K562 (cell line): Measurements from ENCODE around the gene MYL3. TPM values are rescaled to one million over a fixed set of nuclear protein-coding genes. Genes with fewer than 3 reads are reported as not detected.

Experiments used
- ATAC-seq: fragments of 200-7000 bp; cut with Tn5 transposase; 3 replicates; pipeline ENCODE4 v1.9.1; 2020; ENCODE audit warnings: moderate library complexity
- BruUV-seq: library from RNA; stranded (reverse); fragments of 400-500 nt; replicated peaks from 2 replicates; lab custom pipeline; 2021; lab: Mats Ljungman, UMichigan
- CTCF ChIA-PET: fragments of 300-600 bp; formaldehyde crosslinking; extraction: SDS; loops from one replicate; lab custom pipeline; 2021; ENCODE audit warnings: low intra/inter-chr PET ratio; lab: Yijun Ruan, JAX
- POLR2A ChIA-PET: fragments of 300-600, 350-650 bp; sonication (Branson Sonifier 250); formaldehyde crosslinking; extraction: SDS; loops from one replicate; lab custom pipeline; 2021; ENCODE audit warnings: antibody characterized with exemption, inconsistent platforms; lab: Yijun Ruan, JAX
- DNase-seq, 4 experiments: peaks; one replicate each; pipeline versions ENCODE4 v3.0.0 to v3.0.0-alpha.2; 2011 to 2018; ENCODE audit warnings: low spot score in 3 of 4, mixed read lengths in 3 of 4; ENCODE audit errors: extremely low read depth in 1 of 4
- FAIRE-seq: peaks from 2 replicates; lab custom pipeline; 2011; peaks lifted over from hg19 to GRCh38; lab: Jason Lieb, UNC
- H2AFZ ChIP-seq: 2 replicates; pipeline ENCODE4 v1.6.0; 2011; ENCODE audit warnings: low read depth, low read length, control low read depth, inconsistent platforms
- H3K27ac ChIP-seq: fragments of 200-600 bp; 3 replicates; pipeline ENCODE4 v1.8.0; 2011; ENCODE audit warnings: low read depth, mild to moderate bottlenecking, control low read depth, inconsistent platforms, low read length, moderate library complexity, mixed read lengths; ENCODE audit errors: extremely low read depth
- H3K27me3 ChIP-seq, 2 experiments: fragments of 300-600 bp in 1 of 2; 2 replicates in 1 of 2; 3 replicates in 1 of 2; pipeline versions ENCODE4 v1.6.0 to v1.8.0; 2011; ENCODE audit warnings: inconsistent platforms in 2 of 2, low read length in 2 of 2, mild to moderate bottlenecking in 1 of 2, mixed read lengths in 1 of 2, moderate library complexity in 1 of 2; ENCODE audit not compliant: control insufficient read depth in 2 of 2, insufficient read depth in 2 of 2
- H3K36me3 ChIP-seq: fragments of 300-600 bp; 3 replicates; pipeline ENCODE4 v1.8.0; 2011; ENCODE audit warnings: mild to moderate bottlenecking, low read length, inconsistent platforms; ENCODE audit not compliant: control insufficient read depth, insufficient read depth
- H3K4me1 ChIP-seq, 2 experiments: fragments of 200-600 bp in 1 of 2; replicated peaks in 1 of 2; 2 replicates in 1 of 2; 3 replicates in 1 of 2; pipeline versions ENCODE4 v1.5.1 to v1.8.0; 2011; ENCODE audit warnings: inconsistent platforms in 2 of 2, low read length in 2 of 2, mild to moderate bottlenecking in 1 of 2, mixed read lengths in 1 of 2, moderate library complexity in 1 of 2; ENCODE audit not compliant: control insufficient read depth in 2 of 2, insufficient read depth in 2 of 2
- H3K4me2 ChIP-seq: 2 replicates; pipeline ENCODE4 v1.6.1; 2011; ENCODE audit warnings: low read length, control low read depth, inconsistent platforms, mixed read lengths; ENCODE audit not compliant: insufficient read depth
- H3K4me3 ChIP-seq: fragments of 200-600 bp; sonication (generic), shearing (Covaris generic); 2 replicates; pipeline ENCODE4 v1.5.1; 2016; ENCODE audit warnings: control low read depth, inconsistent platforms
- H3K79me2 ChIP-seq: fragments of 200-600 bp; 3 replicates; pipeline ENCODE4 v1.8.0; 2011; ENCODE audit warnings: low read length, inconsistent platforms; ENCODE audit not compliant: control insufficient read depth, insufficient read depth
- H3K9ac ChIP-seq, 2 experiments: 2 replicates each; pipeline versions ENCODE4 v1.6.0 to v1.6.1; 2011; ENCODE audit warnings: low read depth in 2 of 2, low read length in 2 of 2, control low read depth in 1 of 2, inconsistent platforms in 1 of 2, mild to moderate bottlenecking in 1 of 2, mixed read lengths in 1 of 2; ENCODE audit not compliant: insufficient read depth in 1 of 2
- H3K9me1 ChIP-seq: one replicate; pipeline ENCODE4 v1.6.0; 2011; ENCODE audit warnings: inconsistent platforms, mild to moderate bottlenecking, low read length, moderate library complexity; ENCODE audit not compliant: control insufficient read depth, insufficient read depth
- H3K9me3 ChIP-seq: replicated peaks from 2 replicates; pipeline ENCODE4 v1.5.1; 2011; ENCODE audit warnings: low read depth, low read length, inconsistent platforms; ENCODE audit not compliant: control insufficient read depth, insufficient read depth
- H4K20me1 ChIP-seq: replicated peaks from 2 replicates; pipeline ENCODE4 v1.6.1; 2011; ENCODE audit warnings: low read length, inconsistent platforms, mixed read lengths; ENCODE audit not compliant: control insufficient read depth, insufficient read depth
- GATAD2B ChIP-seq: fragments of 450-650 bp; IDR thresholded peaks from 2 replicates; pipeline ENCODE4 v1.6.1; 2017; ENCODE audit warnings: mild to moderate bottlenecking, borderline replicate concordance
- RBBP5 ChIP-seq: fragments of 200-600 bp; sonication (generic); IDR thresholded peaks from 2 replicates; pipeline ENCODE4 v1.6.1; 2012; ENCODE audit warnings: borderline replicate concordance, mild to moderate bottlenecking, low read length, control low read depth, inconsistent platforms; ENCODE audit not compliant: insufficient read depth, poor library complexity, severe bottlenecking
- WGBS: fragments of 100-300 bp; shearing (Covaris generic); methylation state at CpG from one replicate; pipeline ENCODE4 v1.1.6; 2016; ENCODE audit warnings: low coverage, mixed read lengths; ENCODE audit not compliant: insufficient coverage; ENCODE audit errors: missing lambda C conversion rate; 5-methylcytosine and 5-hydroxymethylcytosine counted together
- in situ Hi-C: fragments of 300-500 bp; cut with MboI; formaldehyde crosslinking; loops from 4 replicates; pipeline ENCODE4 v1.15.0; 2018; ENCODE audit warnings: inconsistent platforms, mixed read lengths
- intact Hi-C: fragments of 100-400 bp; cut with micrococcal nuclease; formaldehyde crosslinking; loops from 2 replicates; pipeline ENCODE4 v1.14.2; 2022
- polyA plus RNA-seq, 8 experiments: library from polyadenylated mRNA; depleted of rRNA in 4 of 8; stranded (reverse) in 5 of 8; unstranded in 3 of 8; fragments of >200 nt; fragmentation: Nextera tagmentation in 2 of 8; fragmentation: Illumina TruSeq in 1 of 8; extraction: Ambion mirVana in 2 of 8; extraction: Trizol in 1 of 8; gene quantifications; 2 replicates each; pipeline versions ENCODE4 v1.2.1 to v1.2.3, GENCODE V29; 2011 to 2014; ENCODE audit warnings: inconsistent platforms in 1 of 8, missing spikeins in 1 of 8
- total RNA-seq, 7 experiments: library from RNA; depleted of rRNA in 6 of 7; stranded (reverse); fragments of >200 nt in 6 of 7; fragmentation: Illumina TruSeq in 2 of 7; extraction: Trizol in 2 of 7; gene quantifications; 2 replicates each; pipeline versions ENCODE4 v1.2.1 to v1.2.3, GENCODE V29; 2011 to 2021; ENCODE audit warnings: low replicate concordance in 1 of 7
- TF ChIP-seq, protein P1 (sequence below), 2 experiments: fragments of 250-450 bp in 1 of 2; fragments of 450-650 bp in 1 of 2; sonication (Bioruptor Pico) in 1 of 2; IDR thresholded peaks; 2 replicates each; pipeline versions ENCODE4 v1.6.1 to v1.8.0; 2016 to 2021; ENCODE audit warnings: mild to moderate bottlenecking in 2 of 2, moderate library complexity in 2 of 2, missing compliant biosample characterization in 1 of 2, missing genetic modification characterization in 1 of 2

Gene MYL3
- total and polyA plus RNA-seq, 9 of the 15 experiments (the other 6 are each of a cell fraction or from before 2014, with no cell fraction given) = 0.14 to 0.45 TPM; not detected in 7

- H2AFZ ChIP-seq = no peak overlapping the region
- POLR2A ChIA-PET = no interaction called here
- no TSS peak for BruUV-seq
- H3K4me1 ChIP-seq = peaks cover 0 to 28% of the 10 kb centered on the region in 2 experiments; a peak in 3 of 5 replicates
- H3K9me3 ChIP-seq = no peaks in the 10 kb centered on the region
- in situ Hi-C loops = no loop called here
- 0% methylated on average over 4 of the region's 4 CpGs for WGBS
- TF ChIP-seq, protein P1, sequence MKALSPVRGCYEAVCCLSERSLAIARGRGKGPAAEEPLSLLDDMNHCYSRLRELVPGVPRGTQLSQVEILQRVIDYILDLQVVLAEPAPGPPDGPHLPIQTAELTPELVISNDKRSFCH (CRISPR knock-in tag; IDR thresholded peaks at IDR 0.05) = no peak
- TF ChIP-seq, protein P1 (tag; IDR thresholded peaks at IDR 0.05) = no peak
- TF ChIP-seq GATAD2B (no peak), RBBP5 (peak; percentile 16)
- peaks cover 20% of the 10 kb centered on the region for H4K20me1 ChIP-seq
- no peak overlapping the region for H3K4me3 ChIP-seq
- no peaks in the 10 kb centered on the region for H3K36me3 ChIP-seq
- no peak for DNase-seq
- H3K4me2 ChIP-seq = no peak overlapping the region
- H3K27ac ChIP-seq = no peak overlapping the region
- no peaks in the 10 kb centered on the region for H3K79me2 ChIP-seq
- peaks cover 46 to 72% of the 10 kb centered on the region in 2 experiments for H3K27me3 ChIP-seq
- no peak overlapping the region for H3K9ac ChIP-seq
- intact Hi-C loops = no loop called here
- CTCF ChIA-PET = no interaction called here
- ATAC-seq = no peak
- FAIRE-seq = no peak
- no peaks in the 10 kb centered on the region for H3K9me1 ChIP-seq
Measured at GRCh38 chr3:46883830-46884185, 20.6 kb upstream of the MYL3 start.
